CD4-positive, alpha-beta T cell (primary cell): Measurements from ENCODE around the gene FNBP1L. TPM values are rescaled to one million over a fixed set of nuclear protein-coding genes. Genes with fewer than 3 reads are reported as not detected.

Source experiments
- ATAC-seq: fragments of 200-7000 bp; cut with Tn5 transposase; one replicate; pipeline ENCODE4 v1.10.0; 2022; ENCODE audit warnings: mild to moderate bottlenecking; ENCODE audit not compliant: poor library complexity
- CTCF ChIA-PET: fragments of 350-600 bp; sonication (Branson Sonifier 250); formaldehyde crosslinking; loops from one replicate; lab custom pipeline; 2021; ENCODE audit warnings: antibody characterized with exemption, inconsistent platforms; lab: Charles Lee
- POLR2A ChIA-PET: fragments of 350-600 bp; sonication (Branson Sonifier 250); formaldehyde crosslinking; loops from one replicate; lab custom pipeline; 2021; ENCODE audit warnings: antibody characterized with exemption, inconsistent platforms; lab: Charles Lee
- DNase-seq, 14 experiments: peaks; one replicate each; pipeline ENCODE4 v3.0.0-alpha.2; 2013 to 2020; ENCODE audit warnings: mixed read lengths in 2 of 14
- H3K27ac ChIP-seq, 2 donors: one replicate each; pipeline versions ENCODE4 v1.5.1 to v1.7.0; 2013; ENCODE audit warnings: low read length in 2 of 2, low read depth in 1 of 2, mild to moderate bottlenecking in 1 of 2
- H3K27me3 ChIP-seq, 2 experiments: 1 replicate in 1 of 2; 2 replicates in 1 of 2; pipeline versions ENCODE4 v1.6.1 to v1.7.0; 2013; ENCODE audit warnings: low read length in 2 of 2, control low read depth in 1 of 2, mild to moderate bottlenecking in 1 of 2, moderate library complexity in 1 of 2; ENCODE audit not compliant: insufficient read depth in 2 of 2, control insufficient read depth in 1 of 2
- H3K36me3 ChIP-seq: one replicate; pipeline ENCODE4 v1.6.1; 2013; ENCODE audit warnings: low read length, control low read depth; ENCODE audit not compliant: insufficient read depth
- H3K4me1 ChIP-seq: one replicate; pipeline ENCODE4 v1.6.1; 2013; ENCODE audit warnings: low read length, control low read depth; ENCODE audit not compliant: insufficient read depth
- H3K4me3 ChIP-seq: one replicate; pipeline ENCODE4 v1.5.1; 2013; ENCODE audit warnings: mild to moderate bottlenecking, low read length, moderate library complexity
- H3K9me3 ChIP-seq, 2 experiments: 1 replicate in 1 of 2; 2 replicates in 1 of 2; pipeline versions ENCODE4 v1.6.1 to v1.7.0; 2013; ENCODE audit warnings: low read length in 2 of 2, mild to moderate bottlenecking in 2 of 2, control low read depth in 1 of 2, moderate library complexity in 1 of 2; ENCODE audit not compliant: control insufficient read depth in 1 of 2, insufficient read depth in 1 of 2
- H3K27ac Mint-ChIP-seq: one replicate; pipeline ENCODE4 v1.8.0; 2020; ENCODE audit warnings: mixed read lengths
- H3K27me3 Mint-ChIP-seq: one replicate; pipeline ENCODE4 v1.8.0; 2021; ENCODE audit warnings: mixed read lengths
- H3K36me3 Mint-ChIP-seq: one replicate; pipeline ENCODE4 v1.8.0; 2021; ENCODE audit warnings: low read depth, mixed read lengths
- H3K4me1 Mint-ChIP-seq: one replicate; pipeline ENCODE4 v1.8.0; 2021; ENCODE audit warnings: low read depth, mixed read lengths
- H3K4me3 Mint-ChIP-seq: one replicate; pipeline ENCODE4 v1.8.0; 2020; ENCODE audit warnings: mild to moderate bottlenecking, mixed read lengths
- H3K9me3 Mint-ChIP-seq: one replicate; pipeline ENCODE4 v1.8.0; 2020; ENCODE audit warnings: mixed read lengths
- intact Hi-C, 2 experiments: fragments of 100-400 bp; cut with DNase I in 1 of 2; cut with micrococcal nuclease in 1 of 2; formaldehyde crosslinking; loops; one replicate each; pipeline versions ENCODE4 v1.15.1 to v1.9.0; 2023 to 2025; cut with DNase I, micrococcal nuclease
- total RNA-seq, 174 experiments: library from RNA in 2 of 174; stranded (reverse) in 2 of 174; gene quantifications; one replicate each; pipeline ENCODE4 v1.2.3 and lab custom pipeline; 2021 to 2026
- TF ChIP-seq, protein P1 (sequence below): fragments of 200-600 bp; IDR thresholded peaks from one replicate; pipeline ENCODE4 v1.8.0; 2022; ENCODE audit warnings: antibody characterized with exemption, mild to moderate bottlenecking

Gene FNBP1L
- total RNA-seq, 2 experiments from 2014 or later = 1.1 TPM

DNA sequence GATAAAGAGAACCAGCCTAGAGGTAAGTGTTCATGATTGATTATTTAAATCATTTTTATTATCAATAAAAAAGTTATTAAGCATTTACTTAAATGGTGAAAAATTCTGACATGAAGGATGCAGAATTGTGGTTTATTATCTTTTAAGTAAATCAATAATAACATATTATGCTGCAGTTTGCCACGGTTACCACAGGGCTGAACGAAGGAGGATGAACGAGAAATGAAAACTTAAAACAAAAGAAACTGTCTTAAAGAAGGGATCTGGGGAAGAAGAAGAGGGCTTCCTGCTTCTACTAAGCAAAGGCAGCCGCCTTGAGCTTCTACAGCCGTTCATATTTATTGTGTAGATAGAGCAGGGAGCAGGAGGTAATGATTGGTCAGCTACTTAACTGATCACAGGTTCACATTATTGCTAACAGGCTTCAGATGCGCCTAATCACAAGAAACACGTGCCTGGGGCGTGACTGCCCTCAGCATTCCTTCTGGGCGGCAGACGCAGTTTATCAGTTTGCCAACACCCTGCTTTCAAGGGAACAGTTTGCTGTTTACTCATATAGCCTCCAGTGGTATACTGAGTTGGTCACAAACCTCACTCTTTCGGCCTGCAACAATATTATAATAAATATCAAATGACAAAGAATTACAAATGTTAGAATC is 5.8 kb upstream of the FNBP1L start:
- no peaks in the 10 kb centered on the region for H3K9me3 Mint-ChIP-seq
- CTCF ChIA-PET = no interaction called here
- H3K27me3 Mint-ChIP-seq = peaks cover 2% of the 10 kb centered on the region
- intact Hi-C loops = loop anchor here (5.0 to 10.0 kb wide), 5 partner anchors 135 to 973 kb away; partner anchors contain the start of gene ABCD3 (in 1 of the 2)
- TF ChIP-seq, protein P1, sequence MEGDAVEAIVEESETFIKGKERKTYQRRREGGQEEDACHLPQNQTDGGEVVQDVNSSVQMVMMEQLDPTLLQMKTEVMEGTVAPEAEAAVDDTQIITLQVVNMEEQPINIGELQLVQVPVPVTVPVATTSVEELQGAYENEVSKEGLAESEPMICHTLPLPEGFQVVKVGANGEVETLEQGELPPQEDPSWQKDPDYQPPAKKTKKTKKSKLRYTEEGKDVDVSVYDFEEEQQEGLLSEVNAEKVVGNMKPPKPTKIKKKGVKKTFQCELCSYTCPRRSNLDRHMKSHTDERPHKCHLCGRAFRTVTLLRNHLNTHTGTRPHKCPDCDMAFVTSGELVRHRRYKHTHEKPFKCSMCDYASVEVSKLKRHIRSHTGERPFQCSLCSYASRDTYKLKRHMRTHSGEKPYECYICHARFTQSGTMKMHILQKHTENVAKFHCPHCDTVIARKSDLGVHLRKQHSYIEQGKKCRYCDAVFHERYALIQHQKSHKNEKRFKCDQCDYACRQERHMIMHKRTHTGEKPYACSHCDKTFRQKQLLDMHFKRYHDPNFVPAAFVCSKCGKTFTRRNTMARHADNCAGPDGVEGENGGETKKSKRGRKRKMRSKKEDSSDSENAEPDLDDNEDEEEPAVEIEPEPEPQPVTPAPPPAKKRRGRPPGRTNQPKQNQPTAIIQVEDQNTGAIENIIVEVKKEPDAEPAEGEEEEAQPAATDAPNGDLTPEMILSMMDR = no peak
- H3K4me3 Mint-ChIP-seq = no peak overlapping the region
- peaks cover 6% of the 10 kb centered on the region for H3K4me1 Mint-ChIP-seq
- no peak overlapping the region for H3K4me3 ChIP-seq
- no peak overlapping the region for H3K27ac ChIP-seq
- POLR2A ChIA-PET = no interaction called here
- H3K9me3 ChIP-seq = no peaks in the 10 kb centered on the region
- peaks cover 2% of the 10 kb centered on the region for H3K36me3 Mint-ChIP-seq
- H3K27ac Mint-ChIP-seq = no peak overlapping the region
- H3K4me1 ChIP-seq = peaks cover 2% of the 10 kb centered on the region
- H3K36me3 ChIP-seq = no peaks in the 10 kb centered on the region
- DNase-seq (no peak), ATAC-seq (no peak)
- peaks cover 0 to 4% of the 10 kb centered on the region in 2 experiments for H3K27me3 ChIP-seq

DNA sequence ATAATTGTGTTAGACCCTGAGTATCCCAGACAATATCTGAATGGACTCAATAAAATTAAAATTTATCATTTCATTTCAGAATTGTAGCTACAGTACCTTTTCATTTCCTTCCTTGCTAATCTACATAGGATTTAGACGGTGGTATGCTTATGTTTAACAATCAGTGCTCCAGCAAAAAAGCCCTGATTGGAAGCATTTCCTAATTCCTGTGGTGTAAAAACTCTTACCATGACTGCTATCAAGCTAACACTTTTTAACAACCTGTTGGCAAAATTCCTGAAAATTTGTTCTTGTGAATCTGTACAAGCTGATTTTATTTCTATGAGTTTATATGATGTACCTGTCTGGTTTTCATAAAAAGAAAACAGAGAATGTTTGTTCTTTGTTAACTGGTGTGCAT is 5.2 kb upstream of the FNBP1L start:
- CTCF ChIA-PET = no interaction called here
- H3K9me3 ChIP-seq = no peaks in the 10 kb centered on the region
- POLR2A ChIA-PET = no interaction called here
- no peak for DNase-seq
- no peak overlapping the region for H3K4me3 ChIP-seq
- peaks cover 7% of the 10 kb centered on the region for H3K36me3 Mint-ChIP-seq
- H3K27ac ChIP-seq = no peak overlapping the region
- H3K4me3 Mint-ChIP-seq = no peak overlapping the region
- peaks cover 7% of the 10 kb centered on the region for H3K27me3 Mint-ChIP-seq
- peaks cover 8% of the 10 kb centered on the region for H3K4me1 ChIP-seq
- TF ChIP-seq, protein P1 = no peak
- no peaks in the 10 kb centered on the region for H3K9me3 Mint-ChIP-seq
- no peak for ATAC-seq
- H3K27ac Mint-ChIP-seq = no peak overlapping the region
- no peaks in the 10 kb centered on the region for H3K36me3 ChIP-seq
- H3K4me1 Mint-ChIP-seq = peaks cover 11% of the 10 kb centered on the region
- peaks cover 0 to 7% of the 10 kb centered on the region in 2 experiments for H3K27me3 ChIP-seq
- intact Hi-C loops = loop anchor here (5.0 to 10.0 kb wide), 5 partner anchors 135 to 972 kb away; partner anchors contain the start of gene ABCD3 (in 1 of the 2)

DNA sequence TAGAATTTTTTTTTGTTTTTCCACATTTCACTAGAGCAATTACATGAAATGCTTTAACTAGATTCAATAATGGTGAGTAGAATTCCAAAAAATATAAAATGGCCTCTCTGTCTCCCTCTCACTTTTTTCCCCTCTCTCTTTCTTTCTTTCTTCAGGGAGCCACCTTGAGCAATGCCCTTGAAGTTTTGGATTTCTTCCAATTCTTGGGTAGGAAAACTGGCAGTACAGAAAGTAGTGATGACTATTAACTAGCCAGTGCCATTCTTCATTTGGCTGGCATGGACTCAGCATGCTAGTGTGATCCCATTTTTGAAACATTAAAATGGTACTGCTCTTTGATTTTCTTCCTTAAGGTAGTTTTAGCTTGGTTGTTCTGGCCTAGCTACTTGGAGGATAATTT is 4.5 kb upstream of the FNBP1L start:
- intact Hi-C loops = loop anchor here (5.0 to 10.0 kb wide), 5 partner anchors 136 to 971 kb away; partner anchors contain the start of gene ABCD3 (in 1 of the 2)
- Mint-ChIP-seq H3K27ac (no peak overlapping the region), H3K4me1 (peaks cover 11% of the 10 kb centered on the region), H3K36me3 (peaks cover 7% of the 10 kb centered on the region), H3K9me3 (no peaks in the 10 kb centered on the region), H3K4me3 (no peak overlapping the region), H3K27me3 (peaks cover 7% of the 10 kb centered on the region)
- H3K36me3 ChIP-seq = no peaks in the 10 kb centered on the region
- POLR2A ChIA-PET = no interaction called here
- H3K4me1 ChIP-seq = peaks cover 10% of the 10 kb centered on the region
- peaks cover 0 to 7% of the 10 kb centered on the region in 2 experiments for H3K27me3 ChIP-seq
- H3K9me3 ChIP-seq = no peaks in the 10 kb centered on the region
- no peak overlapping the region for H3K4me3 ChIP-seq
- ATAC-seq = no peak
- CTCF ChIA-PET = interaction anchor here (1.1 kb wide), 1 partner anchor 139 kb away, joined by 3 read pairs; no protein-coding TSS in a partner anchor
- no peak for DNase-seq
- TF ChIP-seq, protein P1 = no peak
- no peak overlapping the region for H3K27ac ChIP-seq
